Kidney (tissue), 14 donors: Measurements from ENCODE around the gene NCLN. TPM values are rescaled to one million over a fixed set of nuclear protein-coding genes. Genes with fewer than 3 reads are reported as not detected.
A peak's percentile ranks its signal among the peaks of the same experiment; 100 is the strongest.
"Not testable (repeated sequence)": the region's sequence is repeated elsewhere in the genome, so short reads cannot be mapped to it uniquely, and the experiment has no call there.

Experiments
- DNase-seq, 5 donors: peaks; one replicate each; pipeline ENCODE4 v3.0.0-alpha.2; 2013 to 2020
- FAIRE-seq: peaks from 2 replicates; lab custom pipeline; 2012; peaks lifted over from hg19 to GRCh38; lab: Jason Lieb, UNC
- H3K27ac ChIP-seq, 2 donors: one replicate each; pipeline ENCODE4 v1.7.0; 2013; ENCODE audit warnings: low read depth in 2 of 2, low read length in 2 of 2, inconsistent platforms in 1 of 2
- H3K27me3 ChIP-seq: one replicate; pipeline ENCODE4 v1.7.1; 2013; ENCODE audit warnings: low read length, inconsistent platforms; ENCODE audit not compliant: control insufficient read depth, insufficient read depth
- H3K36me3 ChIP-seq, 3 donors: one replicate each; pipeline versions ENCODE4 v1.7.0 to v1.7.1; 2013; ENCODE audit warnings: low read length in 3 of 3, control low read depth in 1 of 3, inconsistent platforms in 1 of 3; ENCODE audit not compliant: insufficient read depth in 3 of 3, control insufficient read depth in 2 of 3
- H3K4me1 ChIP-seq, 3 donors: one replicate each; pipeline versions ENCODE4 v1.7.0 to v1.7.1; 2013; ENCODE audit warnings: low read length in 3 of 3, inconsistent platforms in 1 of 3, low read depth in 1 of 3; ENCODE audit not compliant: control insufficient read depth in 2 of 3, insufficient read depth in 2 of 3
- H3K4me3 ChIP-seq, 3 donors: one replicate each; pipeline versions ENCODE4 v1.7.0 to v1.8.1; 2013; ENCODE audit warnings: low read length in 3 of 3, control low read depth in 1 of 3, inconsistent platforms in 1 of 3
- H3K9ac ChIP-seq, 3 donors: one replicate each; pipeline versions ENCODE4 v1.7.0 to v1.7.1; 2013; ENCODE audit warnings: low read length in 3 of 3, control low read depth in 1 of 3, inconsistent platforms in 1 of 3
- H3K9me3 ChIP-seq, 3 donors: one replicate each; pipeline versions ENCODE4 v1.7.0 to v1.7.1; 2013; ENCODE audit warnings: low read length in 3 of 3, control low read depth in 1 of 3, inconsistent platforms in 1 of 3; ENCODE audit not compliant: control insufficient read depth in 2 of 3, insufficient read depth in 1 of 3
- CTCF ChIP-seq: IDR thresholded peaks from 3 replicates; pipeline ENCODE4 v1.5.1; 2012; ENCODE audit warnings: mild to moderate bottlenecking, moderate library complexity, borderline replicate concordance; ENCODE audit not compliant: insufficient read depth; ENCODE audit errors: extremely low read depth
- intact Hi-C: fragments of 100-400 bp; cut with DNase I; formaldehyde crosslinking; loops from one replicate; pipeline ENCODE4 v1.11.1; 2022
- polyA plus RNA-seq: library from polyadenylated mRNA; stranded (reverse); fragments of 350-450 nt; fragmentation: Illumina TruSeq; extraction: RNeasy Lipid Tissue Mini Kit (QIAGEN cat#74804); gene quantifications from one replicate; pipeline ENCODE4 v1.2.3, GENCODE V29; 2014; ENCODE audit warnings: low read depth, low replicate concordance; ENCODE audit not compliant: insufficient read depth
- total RNA-seq: library from RNA; stranded (reverse); fragmentation: NEBNext Ultra II Directional; extraction: Animal tissue kit (Norgen Biotek cat#: 25700); gene quantifications from one replicate; pipeline ENCODE4 v1.2.1, GENCODE V29; 2021
- donor health status: control.
- donor health status: control.
- donor health status: control.
- donor health status: control.
- donor health status: control.
- donor health status: DM: yes; HTN: yes; CAD: no.
- donor health status: Normal renal cell carcinoma (clear cell type).

NCLN gene
- total and polyA plus RNA-seq, 2 donors from 2014 or later, result 43.3 to 63.2 TPM

- no peak for TF ChIP-seq CTCF
- Histone ChIP-seq H3K27me3 (no peaks in the 10 kb centered on the region), H3K4me3 (no peak overlapping the region), H3K4me1 (peaks cover 0 to 13% (median 0%) of the 10 kb centered on the region in 3 donors), H3K9me3 (no peaks in the 10 kb centered on the region), H3K36me3 (no peaks in the 10 kb centered on the region), H3K27ac (no peak overlapping the region), H3K9ac (no peak overlapping the region)
- DNase-seq (peak in 1 of 5 donors; percentile 36), FAIRE-seq (no peak)
- intact Hi-C loops, result no loop called here
These were observed 4.7 kb downstream of the NCLN start for GRCh38 chr19:3190470-3190770.

GRCh38 chr19:3190921-3191805 is 5.4 kb downstream of the NCLN start:
- no peak for TF ChIP-seq CTCF
- no peak overlapping the region for H3K9ac ChIP-seq
- no peak overlapping the region for H3K4me3 ChIP-seq
- H3K36me3 ChIP-seq, result no peaks in the 10 kb centered on the region
- DNase-seq (peak in 1 of 5 donors; percentile 61), FAIRE-seq (no peak)
- no peaks in the 10 kb centered on the region for H3K27me3 ChIP-seq
- peaks cover 0 to 13% (median 0%) of the 10 kb centered on the region in 3 donors for H3K4me1 ChIP-seq
- intact Hi-C loops, result no loop called here
- no peak overlapping the region for H3K27ac ChIP-seq
- no peaks in the 10 kb centered on the region for H3K9me3 ChIP-seq

- intact Hi-C loops, H3K4me1 ChIP-seq, H3K9me3 ChIP-seq, H3K27ac ChIP-seq, H3K4me3 ChIP-seq, H3K36me3 ChIP-seq, H3K9ac ChIP-seq, FAIRE-seq, DNase-seq, H3K27me3 ChIP-seq: not testable (repeated sequence)
These were observed 6.0 kb downstream of the NCLN start for GRCh38 chr19:3191806-3192104.

- no peak for FAIRE-seq
- DNase-seq, result peak in 1 of 5 donors; percentile 62
These were observed 6.5 kb downstream of the NCLN start for GRCh38 chr19:3192228-3192635.

More at GRCh38 chr19:3192228-3192635, 6.5 kb downstream of the NCLN start:
- Histone ChIP-seq H3K36me3 (no peaks in the 10 kb centered on the region), H3K4me1 (peaks cover 0 to 4% (median 0%) of the 10 kb centered on the region in 3 donors), H3K27ac (no peak overlapping the region), H3K9ac (no peak overlapping the region), H3K27me3 (no peaks in the 10 kb centered on the region), H3K4me3 (no peak overlapping the region), H3K9me3 (no peaks in the 10 kb centered on the region)
- intact Hi-C loops, result no loop called here
- TF ChIP-seq CTCF, result no peak
